ENCODE data around the gene NKX6-2.

GRCh38 chr10:132803416-132804210, 17.7 kb upstream of the NKX6-2 start:
- TF ChIP-seq EP300 (conservative IDR thresholded peaks at IDR 0.05; ENCODE audit: poor library complexity, severe bottlenecking) (no peak), CTCF (IDR thresholded peaks at IDR 0.05; ENCODE audit: poor library complexity, severe bottlenecking) (no peak)
